ENCODE measurements around the gene FAM187B.

Gene FAM187B

GRCh38 chr19:35206855-35207254, 21.7 kb downstream of the FAM187B start:
- H3K4me1 ChIP-seq (ENCODE audit: low read length), result peaks cover 44% of the 10 kb centered on the region
- no peaks in the 10 kb centered on the region for H3K36me3 ChIP-seq (replicated peaks; ENCODE audit: low read depth, low read length)
- no peaks in the 10 kb centered on the region for H3K27me3 ChIP-seq (ENCODE audit: low read depth, low read length)
- H3K4me3 ChIP-seq (ENCODE audit: low read length), result peak overlapping the region; percentile 22; the same call in 1 of the 2 replicates
- peak overlapping the region; percentile 77 for H3K4me2 ChIP-seq (ENCODE audit: low read length)
- H3K9me3 ChIP-seq (ENCODE audit: insufficient read depth, low read length), result peaks cover 9% of the 10 kb centered on the region; the same call in 1 of the 2 replicates
- H2AFZ ChIP-seq (ENCODE audit: low read depth, low read length), result no peak overlapping the region
- no peak for TF ChIP-seq EZH2phosphoT487 (IDR thresholded peaks at IDR 0.05; ENCODE audit: low read depth)
- TF ChIP-seq CTCF (IDR thresholded peaks at IDR 0.05; ENCODE audit: low read depth, low read length), result no peak
- H3K9ac ChIP-seq (ENCODE audit: low read length), result peak overlapping the region; percentile 37; the same call in 1 of the 2 replicates
- peak overlapping the region; percentile 87 for H3K27ac ChIP-seq (ENCODE audit: low read length)
- no peaks in the 10 kb centered on the region for H4K20me1 ChIP-seq (ENCODE audit: insufficient read depth, low read length)
- no peaks in the 10 kb centered on the region for H3K79me2 ChIP-seq (ENCODE audit: low read length)

- Histone ChIP-seq H2AFZ (ENCODE audit: low read depth, low read length) (no peak overlapping the region), H3K9me3 (ENCODE audit: insufficient read depth, low read length) (peaks cover 9% of the 10 kb centered on the region; the same call in 1 of the 2 replicates), H3K27ac (ENCODE audit: low read length) (peak overlapping the region; percentile 87), H3K4me1 (ENCODE audit: low read length) (peaks cover 40% of the 10 kb centered on the region), H4K20me1 (ENCODE audit: insufficient read depth, low read length) (no peaks in the 10 kb centered on the region), H3K4me2 (ENCODE audit: low read length) (peak overlapping the region; percentile 77), H3K9ac (ENCODE audit: low read length) (peak overlapping the region; percentile 37; the same call in 1 of the 2 replicates), H3K4me3 (ENCODE audit: low read length) (peak overlapping the region; percentile 51; the same call in 1 of the 2 replicates), H3K27me3 (ENCODE audit: low read depth, low read length) (no peaks in the 10 kb centered on the region), H3K79me2 (ENCODE audit: low read length) (no peaks in the 10 kb centered on the region), H3K36me3 (replicated peaks; ENCODE audit: low read depth, low read length) (no peaks in the 10 kb centered on the region)
- TF ChIP-seq EZH2phosphoT487 (IDR thresholded peaks at IDR 0.05; ENCODE audit: low read depth) (no peak), CTCF (IDR thresholded peaks at IDR 0.05; ENCODE audit: low read depth, low read length) (no peak)
Measured at GRCh38 chr19:35206379-35206778, 22.2 kb downstream of the FAM187B start.

DNA sequence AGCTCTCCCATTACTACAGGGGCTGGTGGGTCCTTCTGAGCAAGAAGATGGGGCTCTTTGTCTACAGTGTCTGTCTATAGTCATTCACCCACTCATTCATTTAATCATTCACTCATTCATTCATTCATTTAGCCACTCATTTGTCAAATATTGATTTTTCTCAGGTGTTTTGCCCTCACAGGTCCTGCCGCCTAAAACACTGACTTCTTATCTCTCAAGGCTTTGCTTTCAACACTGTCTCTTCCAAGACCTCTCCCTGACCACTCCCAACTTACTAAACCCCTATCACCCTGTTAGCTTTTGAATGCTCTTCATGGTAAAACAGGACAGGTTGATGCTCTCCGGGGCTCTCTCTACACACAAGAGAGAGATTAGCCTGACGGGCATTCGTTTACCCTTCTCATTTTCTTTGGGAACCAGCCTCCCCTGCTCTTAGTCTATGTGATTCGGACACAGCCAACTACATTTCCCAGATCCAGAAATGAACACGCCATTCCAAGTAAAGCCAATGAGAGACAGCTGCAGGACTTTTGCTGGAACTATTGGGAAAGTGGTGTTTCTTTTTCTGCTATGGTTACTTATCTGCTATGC, 22.7 kb downstream of the FAM187B start:
- peaks cover 38% of the 10 kb centered on the region for H3K4me1 ChIP-seq (ENCODE audit: low read length)
- peak overlapping the region; percentile 87 for H3K27ac ChIP-seq (ENCODE audit: low read length)
- peaks cover 9% of the 10 kb centered on the region; the same call in 1 of the 2 replicates for H3K9me3 ChIP-seq (ENCODE audit: insufficient read depth, low read length)
- peak overlapping the region; percentile 54 for H3K9ac ChIP-seq (ENCODE audit: low read length)
- 0 out of 2 replicates have a peak overlapping the region, but pooled peaks have one; percentile 21 for H2AFZ ChIP-seq (ENCODE audit: low read depth, low read length)
- no peaks in the 10 kb centered on the region for H3K79me2 ChIP-seq (ENCODE audit: low read length)
- no peaks in the 10 kb centered on the region for H3K27me3 ChIP-seq (ENCODE audit: low read depth, low read length)
- TF ChIP-seq CTCF (IDR thresholded peaks at IDR 0.05; ENCODE audit: low read depth, low read length) (no peak), EZH2phosphoT487 (IDR thresholded peaks at IDR 0.05; ENCODE audit: low read depth) (no peak)
- peak overlapping the region; percentile 77 for H3K4me2 ChIP-seq (ENCODE audit: low read length)
- H3K36me3 ChIP-seq (replicated peaks; ENCODE audit: low read depth, low read length), result no peaks in the 10 kb centered on the region
- peak overlapping the region; percentile 51 for H3K4me3 ChIP-seq (ENCODE audit: low read length)
- H4K20me1 ChIP-seq (ENCODE audit: insufficient read depth, low read length), result no peaks in the 10 kb centered on the region

GRCh38 chr19:35204799-35205732, 23.5 kb downstream of the FAM187B start:
- Histone ChIP-seq H3K27ac (ENCODE audit: low read length) (peak overlapping the region; percentile 87), H3K9ac (ENCODE audit: low read length) (peak overlapping the region; percentile 58), H3K27me3 (ENCODE audit: low read depth, low read length) (no peaks in the 10 kb centered on the region), H3K9me3 (ENCODE audit: insufficient read depth, low read length) (peaks cover 9% of the 10 kb centered on the region; the same call in 1 of the 2 replicates), H3K4me1 (ENCODE audit: low read length) (peaks cover 36% of the 10 kb centered on the region), H2AFZ (ENCODE audit: low read depth, low read length) (peak overlapping the region; percentile 72; the same call in 1 of the 2 replicates), H3K79me2 (ENCODE audit: low read length) (no peaks in the 10 kb centered on the region), H4K20me1 (ENCODE audit: insufficient read depth, low read length) (no peaks in the 10 kb centered on the region), H3K36me3 (replicated peaks; ENCODE audit: low read depth, low read length) (no peaks in the 10 kb centered on the region), H3K4me2 (ENCODE audit: low read length) (peak overlapping the region; percentile 77), H3K4me3 (ENCODE audit: low read length) (peak overlapping the region; percentile 51)
- no peak for TF ChIP-seq CTCF (IDR thresholded peaks at IDR 0.05; ENCODE audit: low read depth, low read length)

All from OCI-LY3 (cell line).